Stomach (tissue), 4 donors: ENCODE results near the gene SMC1B.

Experiments
- CTCF ChIP-seq, 7 experiments: fragments of 450-650 bp in 4 of 7; fragments of 200-600 bp in 3 of 7; sonication (generic) in 3 of 7; IDR thresholded peaks; one replicate each; pipeline ENCODE4 v1.5.1; 2016 to 2019; ENCODE audit warnings: antibody characterized with exemption in 7 of 7, control low read depth in 2 of 7, mild to moderate bottlenecking in 1 of 7
- EP300 ChIP-seq: sonication (generic); formaldehyde crosslinking; IDR thresholded peaks from one replicate; pipeline ENCODE4 v1.6.1; 2017; ENCODE audit warnings: antibody characterized with exemption
- POLR2A ChIP-seq, 4 donors: fragments of 450-650 bp; IDR thresholded peaks; one replicate each; pipeline ENCODE4 v1.6.1; 2016; ENCODE audit warnings: antibody characterized with exemption in 4 of 4, control low read depth in 2 of 4, mild to moderate bottlenecking in 1 of 4, moderate library complexity in 1 of 4
- POLR2AphosphoS5 ChIP-seq, 3 donors: sonication (generic); formaldehyde crosslinking; IDR thresholded peaks; one replicate each; pipeline ENCODE4 v1.6.1; 2016; ENCODE audit warnings: antibody characterized with exemption in 3 of 3

- TF ChIP-seq CTCF (IDR thresholded peaks at IDR 0.05): no peak
- no peak for TF ChIP-seq POLR2A (IDR thresholded peaks at IDR 0.05)
- TF ChIP-seq POLR2AphosphoS5 (IDR thresholded peaks at IDR 0.05): no peak
- TF ChIP-seq EP300: no peak
Observed at GRCh38 chr22:45376703-45377102, 36.7 kb downstream of the SMC1B start.
